Measurements from ENCODE around the gene TIMM10. TPM values are rescaled to one million over a fixed set of nuclear protein-coding genes. Genes with fewer than 3 reads are reported as not detected.

The TIMM10 gene
- total RNA-seq, 1 experiment from 2014 or later, result 105 TPM

GRCh38 chr11:57493507-57494503 is 36.7 kb downstream of the TIMM10 start:
- H3K36me3 ChIP-seq, result peaks cover 4% of the 10 kb centered on the region; the same call in 1 of the 2 replicates
- H3K4me1 ChIP-seq (replicated peaks), result no peaks in the 10 kb centered on the region
- no peaks in the 10 kb centered on the region for H3K27me3 ChIP-seq (replicated peaks)
- H3K9me3 ChIP-seq (replicated peaks), result no peaks in the 10 kb centered on the region
- no peak overlapping the region for H3K4me3 ChIP-seq
- no peak overlapping the region for H3K27ac ChIP-seq
- peak in 1 of 2 experiments; percentile 30 for DNase-seq (ENCODE audit: low read depth in 1 of 2, low spot score in 2 of 2)

GRCh38 chr11:57491371-57492061 is 39.0 kb downstream of the TIMM10 start:
- Histone ChIP-seq H3K9me3 (replicated peaks) (no peaks in the 10 kb centered on the region), H3K4me1 (replicated peaks) (no peaks in the 10 kb centered on the region), H3K4me3 (no peak overlapping the region), H3K27ac (no peak overlapping the region), H3K36me3 (peaks cover 4% of the 10 kb centered on the region; the same call in 1 of the 2 replicates), H3K27me3 (replicated peaks) (no peaks in the 10 kb centered on the region)
- DNase-seq (ENCODE audit: low read depth in 1 of 2, low spot score in 2 of 2), result peak in 1 of 2 experiments; percentile 19

- H3K36me3 ChIP-seq, result peaks cover 4% of the 10 kb centered on the region; the same call in 1 of the 2 replicates
- no peak for DNase-seq (ENCODE audit: low read depth in 1 of 2, low spot score in 2 of 2)
- no peak overlapping the region for H3K27ac ChIP-seq
- H3K9me3 ChIP-seq (replicated peaks), result no peaks in the 10 kb centered on the region
- H3K4me3 ChIP-seq, result no peak overlapping the region
- no peaks in the 10 kb centered on the region for H3K27me3 ChIP-seq (replicated peaks)
- H3K4me1 ChIP-seq (replicated peaks), result no peaks in the 10 kb centered on the region
Measured at GRCh38 chr11:57490456-57491248, 39.9 kb downstream of the TIMM10 start.

- DNase-seq (ENCODE audit: low read depth in 1 of 2, low spot score in 2 of 2), result no peak
Measured at GRCh38 chr11:57487920-57488659, 42.5 kb downstream of the TIMM10 start.

GRCh38 chr11:57487021-57487778 is 43.4 kb downstream of the TIMM10 start:
- no peak overlapping the region for H3K27ac ChIP-seq
- DNase-seq (ENCODE audit: low read depth in 1 of 2, low spot score in 2 of 2), result no peak
- H3K4me3 ChIP-seq, result no peak overlapping the region
- H3K36me3 ChIP-seq, result no peaks in the 10 kb centered on the region
- peaks cover 12% of the 10 kb centered on the region for H3K27me3 ChIP-seq (replicated peaks)
- H3K9me3 ChIP-seq (replicated peaks), result no peaks in the 10 kb centered on the region
- H3K4me1 ChIP-seq (replicated peaks), result no peaks in the 10 kb centered on the region

More at GRCh38 chr11:57487920-57488659, 42.5 kb downstream of the TIMM10 start:
- Histone ChIP-seq H3K27ac (no peak overlapping the region), H3K9me3 (replicated peaks) (no peaks in the 10 kb centered on the region), H3K4me3 (no peak overlapping the region), H3K4me1 (replicated peaks) (no peaks in the 10 kb centered on the region), H3K36me3 (no peaks in the 10 kb centered on the region), H3K27me3 (replicated peaks) (peaks cover 6% of the 10 kb centered on the region; the same call in 1 of the 2 replicates)

GRCh38 chr11:57485217-57485990 is 45.1 kb downstream of the TIMM10 start:
- no peaks in the 10 kb centered on the region for H3K9me3 ChIP-seq (replicated peaks)
- DNase-seq (ENCODE audit: low read depth in 1 of 2, low spot score in 2 of 2), result no peak
- no peaks in the 10 kb centered on the region for H3K36me3 ChIP-seq
- H3K27me3 ChIP-seq (replicated peaks), result peaks cover 24% of the 10 kb centered on the region
- H3K27ac ChIP-seq, result no peak overlapping the region
- H3K4me1 ChIP-seq (replicated peaks), result no peaks in the 10 kb centered on the region
- H3K4me3 ChIP-seq, result no peak overlapping the region

- no peak overlapping the region for H3K27ac ChIP-seq
- H3K4me1 ChIP-seq (replicated peaks), result no peaks in the 10 kb centered on the region
- peaks cover 24% of the 10 kb centered on the region for H3K27me3 ChIP-seq (replicated peaks)
- DNase-seq (ENCODE audit: low read depth in 1 of 2, low spot score in 2 of 2), result no peak
- H3K9me3 ChIP-seq (replicated peaks), result no peaks in the 10 kb centered on the region
- no peaks in the 10 kb centered on the region for H3K36me3 ChIP-seq
- no peak overlapping the region for H3K4me3 ChIP-seq
Measured at GRCh38 chr11:57484141-57484710, 46.3 kb downstream of the TIMM10 start.

GRCh38 chr11:57483562-57483918 is 47.0 kb downstream of the TIMM10 start:
- Histone ChIP-seq H3K36me3 (no peaks in the 10 kb centered on the region), H3K4me3 (no peak overlapping the region), H3K27me3 (replicated peaks) (peaks cover 24% of the 10 kb centered on the region), H3K4me1 (replicated peaks) (no peaks in the 10 kb centered on the region), H3K9me3 (replicated peaks) (no peaks in the 10 kb centered on the region), H3K27ac (no peak overlapping the region)
- no peak for DNase-seq (ENCODE audit: low read depth in 1 of 2, low spot score in 2 of 2)

- Histone ChIP-seq H3K36me3 (no peaks in the 10 kb centered on the region), H3K4me1 (replicated peaks) (no peaks in the 10 kb centered on the region), H3K27ac (no peak overlapping the region), H3K9me3 (replicated peaks) (no peaks in the 10 kb centered on the region), H3K4me3 (no peak overlapping the region), H3K27me3 (replicated peaks) (peaks cover 27% of the 10 kb centered on the region)
- DNase-seq (ENCODE audit: low read depth in 1 of 2, low spot score in 2 of 2), result no peak
Measured at GRCh38 chr11:57482782-57483561, 47.6 kb downstream of the TIMM10 start.

GRCh38 chr11:57481915-57482781 is 48.4 kb downstream of the TIMM10 start:
- no peak for DNase-seq (ENCODE audit: low read depth in 1 of 2, low spot score in 2 of 2)
- H3K9me3 ChIP-seq (replicated peaks), result no peaks in the 10 kb centered on the region
- no peak overlapping the region for H3K27ac ChIP-seq
- no peaks in the 10 kb centered on the region for H3K36me3 ChIP-seq
- H3K4me3 ChIP-seq, result no peak overlapping the region
- H3K4me1 ChIP-seq (replicated peaks), result no peaks in the 10 kb centered on the region
- H3K27me3 ChIP-seq (replicated peaks), result peaks cover 35% of the 10 kb centered on the region

All from SJSA1 (cell line).